Activated CD4-positive, alpha-beta memory T cell treated with anti-CD3 and anti-CD28 coated beads for 36 hours (primary cell): Measurements from ENCODE around the gene FAIM2. TPM values are rescaled to one million over a fixed set of nuclear protein-coding genes. Genes with fewer than 3 reads are reported as not detected.

Experiments
- CTCF ChIA-PET: fragments of 350-600 bp; sonication (Branson Sonifier 250); formaldehyde crosslinking; loops from one replicate; lab custom pipeline; 2021; ENCODE audit warnings: antibody characterized with exemption, inconsistent platforms; lab: Charles Lee
- POLR2A ChIA-PET: fragments of 350-600 bp; sonication (Branson Sonifier 250); formaldehyde crosslinking; loops from one replicate; lab custom pipeline; 2021; ENCODE audit warnings: antibody characterized with exemption; lab: Charles Lee
- DNase-seq: peaks from one replicate; pipeline ENCODE4 v3.0.0-alpha.2; 2020
- H3K27ac Mint-ChIP-seq: one replicate; pipeline ENCODE4 v1.8.0; 2021; ENCODE audit warnings: mixed read lengths
- H3K27me3 Mint-ChIP-seq: one replicate; pipeline ENCODE4 v1.8.0; 2021; ENCODE audit warnings: mixed read lengths
- H3K36me3 Mint-ChIP-seq: one replicate; pipeline ENCODE4 v1.8.0; 2021; ENCODE audit warnings: mixed read lengths
- H3K4me1 Mint-ChIP-seq: one replicate; pipeline ENCODE4 v1.8.0; 2021; ENCODE audit warnings: low read depth, mixed read lengths
- H3K4me3 Mint-ChIP-seq: one replicate; pipeline ENCODE4 v1.8.0; 2021; ENCODE audit warnings: mild to moderate bottlenecking, mixed read lengths
- H3K9me3 Mint-ChIP-seq: one replicate; pipeline ENCODE4 v1.8.0; 2021; ENCODE audit warnings: mixed read lengths
- intact Hi-C: fragments of 100-400 bp; cut with micrococcal nuclease; formaldehyde crosslinking; loops from one replicate; pipeline ENCODE4 v1.15.1; 2023
- total RNA-seq, 2 experiments: library from RNA; stranded (reverse); gene quantifications; one replicate each; pipeline ENCODE4 v1.2.3, GENCODE V29; 2021

The FAIM2 gene
- total RNA-seq, 2 experiments from 2014 or later, result 1.7 to 2.1 TPM

GRCh38 chr12:49937639-49938300 lies 34.1 kb upstream of the FAIM2 start:
- Mint-ChIP-seq H3K9me3 (no peaks in the 10 kb centered on the region), H3K4me3 (no peak overlapping the region), H3K27ac (no peak overlapping the region), H3K4me1 (peaks cover 4% of the 10 kb centered on the region), H3K27me3 (peaks cover 2% of the 10 kb centered on the region), H3K36me3 (no peaks in the 10 kb centered on the region)
- ChIA-PET POLR2A (no interaction called here), CTCF (interaction anchor here (0.7 to 1.7 kb wide), 3 partner anchors 8 to 71 kb away, joined by 3 to 13 read pairs (median 6); no protein-coding TSS in a partner anchor)
- no peak for DNase-seq
- intact Hi-C loops, result no loop called here

DNA sequence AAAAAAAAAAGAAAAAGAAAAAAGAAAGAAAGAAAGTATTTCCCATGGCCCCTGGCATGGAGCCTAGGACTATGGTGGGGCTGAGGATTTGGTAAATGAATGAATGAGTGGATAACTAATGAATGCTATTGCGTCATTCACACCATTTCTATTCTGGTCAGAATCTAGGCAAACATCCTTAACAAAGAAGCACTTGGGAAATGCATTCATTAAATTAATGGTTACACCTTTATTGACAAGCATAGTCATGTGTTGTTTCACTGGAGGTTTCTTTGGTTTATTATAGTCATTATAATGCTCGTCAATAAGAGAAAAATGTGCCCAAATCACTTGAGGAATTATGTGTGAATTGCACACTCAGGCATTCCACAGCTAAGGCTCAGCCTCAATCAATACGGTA lies 33.2 kb upstream of the FAIM2 start:
- H3K27me3 Mint-ChIP-seq, result peaks cover 2% of the 10 kb centered on the region
- no peaks in the 10 kb centered on the region for H3K36me3 Mint-ChIP-seq
- ChIA-PET POLR2A (no interaction called here), CTCF (interaction anchor here (1.1 to 1.7 kb wide), 3 partner anchors 9 to 30 kb away, joined by 3 to 13 read pairs (median 6); no protein-coding TSS in a partner anchor)
- no peaks in the 10 kb centered on the region for H3K9me3 Mint-ChIP-seq
- H3K27ac Mint-ChIP-seq, result no peak overlapping the region
- no peak overlapping the region for H3K4me3 Mint-ChIP-seq
- DNase-seq, result no peak
- H3K4me1 Mint-ChIP-seq, result no peaks in the 10 kb centered on the region
- intact Hi-C loops, result no loop called here

- CTCF ChIA-PET, result interaction anchor here (2.0 to 3.5 kb wide), 2 partner anchors 11 to 33 kb away, joined by 6 to 21 read pairs (median 15); no protein-coding TSS in a partner anchor
- no peak overlapping the region for H3K27ac Mint-ChIP-seq
- intact Hi-C loops, result no loop called here
- DNase-seq, result no peak
- no peaks in the 10 kb centered on the region for H3K36me3 Mint-ChIP-seq
- POLR2A ChIA-PET, result no interaction called here
- H3K4me3 Mint-ChIP-seq, result no peak overlapping the region
- H3K4me1 Mint-ChIP-seq, result no peaks in the 10 kb centered on the region
- peaks cover 4% of the 10 kb centered on the region for H3K27me3 Mint-ChIP-seq
- H3K9me3 Mint-ChIP-seq, result no peaks in the 10 kb centered on the region
Measured at GRCh38 chr12:49934505-49934904, 30.8 kb upstream of the FAIM2 start.

DNA sequence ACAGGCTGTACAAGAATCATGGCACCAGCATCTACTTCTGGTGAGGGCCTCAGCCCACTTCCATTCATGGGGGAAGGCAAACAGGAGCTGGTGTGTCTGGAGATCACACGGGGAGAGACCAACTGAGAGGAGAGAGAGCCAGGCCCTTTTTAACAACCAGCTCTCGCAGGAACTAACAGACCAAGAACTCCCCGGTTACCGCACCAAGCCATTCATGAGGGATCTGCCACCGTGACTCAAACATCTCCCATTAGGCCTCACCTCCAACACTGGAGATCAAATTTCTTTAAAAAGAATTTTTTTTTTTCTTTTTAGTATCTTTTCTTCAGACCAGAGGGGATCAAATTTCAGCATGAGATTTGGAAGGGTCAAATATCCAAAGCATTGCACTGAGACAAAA lies 30.1 kb upstream of the FAIM2 start:
- Mint-ChIP-seq H3K27ac (no peak overlapping the region), H3K4me1 (no peaks in the 10 kb centered on the region), H3K4me3 (no peak overlapping the region), H3K9me3 (no peaks in the 10 kb centered on the region), H3K27me3 (peaks cover 6% of the 10 kb centered on the region), H3K36me3 (no peaks in the 10 kb centered on the region)
- intact Hi-C loops, result no loop called here
- DNase-seq, result no peak
- POLR2A ChIA-PET, result no interaction called here
- CTCF ChIA-PET, result interaction anchor here (3.4 to 3.5 kb wide), 2 partner anchors 12 to 34 kb away, joined by 15 to 21 read pairs; no protein-coding TSS in a partner anchor

DNA sequence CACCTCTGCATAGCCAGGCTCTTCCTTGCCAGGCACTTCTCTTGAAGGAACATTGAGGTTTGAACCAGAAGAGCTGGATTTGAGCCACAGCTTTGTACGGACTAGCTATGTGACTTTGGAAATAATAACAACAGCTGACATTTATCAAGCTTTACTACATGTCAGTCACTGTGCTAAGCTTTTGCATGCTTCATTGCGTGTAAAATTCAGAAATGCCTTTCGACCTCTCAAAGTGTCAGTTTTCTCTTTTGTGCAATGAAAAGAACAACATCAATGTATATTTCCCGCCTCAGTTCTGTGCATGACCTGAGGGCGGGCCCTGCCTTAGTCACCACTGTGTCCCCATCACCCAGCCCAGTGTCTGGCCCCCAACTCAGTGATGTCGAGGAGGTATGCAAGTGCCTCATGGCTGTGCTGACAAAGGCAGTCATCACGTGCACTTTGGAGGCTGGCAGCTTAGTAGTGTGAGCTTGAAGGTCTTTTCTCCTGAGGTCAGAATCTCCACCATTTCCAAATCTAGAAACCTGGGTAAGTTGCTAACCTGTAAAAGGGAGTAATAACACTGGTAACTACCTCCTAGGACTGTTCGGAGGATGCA lies 28.9 kb upstream of the FAIM2 start:
- intact Hi-C loops, result no loop called here
- ChIA-PET POLR2A (no interaction called here), CTCF (interaction anchor here (1.5 to 3.5 kb wide), 3 partner anchors 10 to 35 kb away, joined by 4 to 21 read pairs (median 15); no protein-coding TSS in a partner anchor)
- Mint-ChIP-seq H3K27ac (no peak overlapping the region), H3K4me1 (no peaks in the 10 kb centered on the region), H3K27me3 (peaks cover 6% of the 10 kb centered on the region), H3K9me3 (no peaks in the 10 kb centered on the region), H3K36me3 (no peaks in the 10 kb centered on the region), H3K4me3 (no peak overlapping the region)
- no peak for DNase-seq

DNA sequence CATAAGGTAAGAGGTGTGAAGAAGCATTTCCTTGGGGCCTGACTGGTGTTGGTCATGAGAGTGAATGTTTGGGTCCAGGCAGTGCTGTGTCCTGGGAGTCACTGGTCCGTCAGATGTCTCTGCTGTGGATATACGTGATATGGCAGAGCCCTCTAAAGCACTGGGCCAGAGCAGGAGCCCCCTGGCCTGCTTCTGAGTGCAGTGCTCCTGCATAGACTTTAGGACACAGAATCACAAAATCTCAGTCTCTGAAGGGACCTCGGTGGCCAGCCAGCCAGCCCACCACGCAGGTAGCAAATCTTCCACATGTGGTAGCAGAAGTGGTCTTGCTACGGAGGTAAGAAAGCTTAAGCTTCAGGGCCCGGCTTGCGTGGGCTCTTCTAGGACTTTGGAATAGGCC lies 28.3 kb upstream of the FAIM2 start:
- ChIA-PET POLR2A (no interaction called here), CTCF (interaction anchor here (1.5 to 3.5 kb wide), 3 partner anchors 11 to 35 kb away, joined by 4 to 21 read pairs (median 15); no protein-coding TSS in a partner anchor)
- Mint-ChIP-seq H3K27me3 (peaks cover 6% of the 10 kb centered on the region), H3K36me3 (no peaks in the 10 kb centered on the region), H3K4me3 (no peak overlapping the region), H3K4me1 (no peaks in the 10 kb centered on the region), H3K27ac (no peak overlapping the region), H3K9me3 (no peaks in the 10 kb centered on the region)
- DNase-seq, result no peak
- intact Hi-C loops, result no loop called here

DNA sequence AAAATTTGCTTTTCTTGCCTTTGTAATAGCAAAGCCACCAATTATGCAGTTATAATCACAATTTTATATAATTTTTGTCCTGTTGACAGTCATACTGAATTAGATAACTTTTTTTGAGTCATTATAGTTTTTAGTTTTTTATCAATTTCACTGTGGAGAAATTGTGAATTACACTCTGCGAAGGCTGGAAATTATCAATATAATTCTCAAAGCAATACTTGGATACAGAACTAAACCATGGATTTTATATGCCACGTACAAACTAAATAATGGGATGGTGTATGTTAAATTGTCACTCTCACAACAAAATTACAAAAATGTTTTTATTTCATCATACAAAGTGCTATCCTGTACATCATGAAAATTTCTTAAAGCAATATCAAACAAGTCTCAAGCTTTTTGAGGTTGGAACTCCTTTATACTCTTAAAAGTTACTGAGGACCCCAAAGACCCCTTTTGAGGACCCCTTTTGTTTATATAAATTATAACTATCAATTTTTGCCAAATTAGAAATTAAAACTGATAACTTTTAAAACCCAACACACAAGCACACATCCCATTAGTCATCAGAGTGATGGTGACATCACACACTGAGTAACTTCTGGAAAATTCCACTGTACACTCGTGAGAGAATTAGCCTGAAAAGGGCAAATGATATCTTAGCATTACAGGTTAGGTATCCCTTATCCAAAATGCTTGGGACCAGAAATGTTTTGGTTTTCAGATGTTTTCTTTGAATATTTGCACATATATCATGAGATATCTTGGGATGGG lies 27.0 kb upstream of the FAIM2 start:
- Mint-ChIP-seq H3K4me3 (no peak overlapping the region), H3K4me1 (no peaks in the 10 kb centered on the region), H3K36me3 (no peaks in the 10 kb centered on the region), H3K9me3 (no peaks in the 10 kb centered on the region), H3K27me3 (peaks cover 6% of the 10 kb centered on the region), H3K27ac (no peak overlapping the region)
- ChIA-PET POLR2A (no interaction called here), CTCF (interaction anchor here (1.0 to 3.4 kb wide), 3 partner anchors 14 to 16 kb away, joined by 6 to 21 read pairs (median 8); no protein-coding TSS in a partner anchor)
- no peak for DNase-seq
- intact Hi-C loops, result no loop called here

DNA sequence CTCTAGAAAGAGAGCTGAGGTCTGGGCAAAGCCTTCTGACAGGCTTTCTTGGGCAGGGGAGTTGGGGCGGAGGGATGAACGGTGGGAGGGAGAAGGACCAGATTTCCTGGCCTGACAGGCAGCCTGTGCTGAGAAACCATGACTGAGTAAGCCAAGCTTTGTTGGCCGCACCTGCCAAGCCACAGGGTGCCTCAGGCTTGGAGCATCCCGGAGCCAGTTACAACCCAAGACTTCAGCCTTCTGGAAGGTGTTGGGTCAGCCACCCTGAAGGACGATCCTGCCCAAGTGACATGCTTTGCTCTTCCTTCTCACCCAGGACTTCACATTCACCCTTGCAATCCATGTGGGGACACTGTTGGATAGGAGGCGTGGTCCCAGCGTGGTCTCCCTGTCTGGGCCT lies 25.9 kb upstream of the FAIM2 start:
- POLR2A ChIA-PET, result interaction anchor here (1.4 kb wide), 1 partner anchor 11 kb away, joined by 3 read pairs; no protein-coding TSS in a partner anchor
- CTCF ChIA-PET, result interaction anchor here (1.0 to 3.0 kb wide), 5 partner anchors 14 to 61 kb away, joined by 3 to 25 read pairs (median 6); no protein-coding TSS in a partner anchor

DNA sequence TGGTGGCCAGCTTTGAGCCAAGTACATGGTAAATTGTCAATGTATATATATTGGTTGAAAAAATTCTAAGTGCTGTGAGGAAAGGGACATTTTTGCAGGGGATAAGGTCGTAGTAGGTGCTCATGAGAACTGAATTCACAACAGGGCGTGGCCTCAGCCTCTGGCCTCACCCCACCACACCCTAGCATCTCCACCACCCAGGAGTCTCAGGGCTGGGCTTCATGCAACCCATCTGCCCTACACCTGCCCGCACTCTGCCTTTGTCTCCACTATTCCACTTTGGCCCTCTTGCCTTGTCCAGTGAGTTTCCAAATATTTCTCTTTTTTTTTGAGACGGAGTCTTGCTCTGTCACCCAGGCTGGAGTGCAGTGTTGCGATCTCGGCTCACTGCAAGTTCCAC lies 24.8 kb upstream of the FAIM2 start:
- peaks cover 4% of the 10 kb centered on the region for H3K27me3 Mint-ChIP-seq
- no peaks in the 10 kb centered on the region for H3K4me1 Mint-ChIP-seq
- ChIA-PET CTCF (interaction anchor here (0.6 to 3.0 kb wide), 5 partner anchors 18 to 622 kb away, joined by 3 to 25 read pairs (median 4); no protein-coding TSS in a partner anchor), POLR2A (interaction anchor here (1.4 kb wide), 1 partner anchor 12 kb away, joined by 3 read pairs; no protein-coding TSS in a partner anchor)
- no peak overlapping the region for H3K27ac Mint-ChIP-seq
- H3K36me3 Mint-ChIP-seq, result no peaks in the 10 kb centered on the region
- no peak for DNase-seq
- H3K9me3 Mint-ChIP-seq, result no peaks in the 10 kb centered on the region
- H3K4me3 Mint-ChIP-seq, result no peak overlapping the region
- intact Hi-C loops, result no loop called here

More for the DNA sequence above, 25.9 kb upstream of the FAIM2 start:
- Mint-ChIP-seq H3K27ac (no peak overlapping the region), H3K27me3 (peaks cover 6% of the 10 kb centered on the region), H3K4me1 (no peaks in the 10 kb centered on the region), H3K9me3 (no peaks in the 10 kb centered on the region), H3K4me3 (no peak overlapping the region), H3K36me3 (no peaks in the 10 kb centered on the region)
- no peak for DNase-seq
- intact Hi-C loops, result no loop called here

GRCh38 chr12:49925433-49926204 lies 21.9 kb upstream of the FAIM2 start:
- Mint-ChIP-seq H3K4me3 (no peak overlapping the region), H3K4me1 (no peaks in the 10 kb centered on the region), H3K9me3 (no peaks in the 10 kb centered on the region), H3K27me3 (peaks cover 4% of the 10 kb centered on the region), H3K36me3 (no peaks in the 10 kb centered on the region), H3K27ac (no peak overlapping the region)
- intact Hi-C loops, result no loop called here
- ChIA-PET CTCF (interaction anchor here (0.7 to 1.2 kb wide), 2 partner anchors 20 kb away, joined by 3 read pairs; no protein-coding TSS in a partner anchor), POLR2A (no interaction called here)
- no peak for DNase-seq

DNA sequence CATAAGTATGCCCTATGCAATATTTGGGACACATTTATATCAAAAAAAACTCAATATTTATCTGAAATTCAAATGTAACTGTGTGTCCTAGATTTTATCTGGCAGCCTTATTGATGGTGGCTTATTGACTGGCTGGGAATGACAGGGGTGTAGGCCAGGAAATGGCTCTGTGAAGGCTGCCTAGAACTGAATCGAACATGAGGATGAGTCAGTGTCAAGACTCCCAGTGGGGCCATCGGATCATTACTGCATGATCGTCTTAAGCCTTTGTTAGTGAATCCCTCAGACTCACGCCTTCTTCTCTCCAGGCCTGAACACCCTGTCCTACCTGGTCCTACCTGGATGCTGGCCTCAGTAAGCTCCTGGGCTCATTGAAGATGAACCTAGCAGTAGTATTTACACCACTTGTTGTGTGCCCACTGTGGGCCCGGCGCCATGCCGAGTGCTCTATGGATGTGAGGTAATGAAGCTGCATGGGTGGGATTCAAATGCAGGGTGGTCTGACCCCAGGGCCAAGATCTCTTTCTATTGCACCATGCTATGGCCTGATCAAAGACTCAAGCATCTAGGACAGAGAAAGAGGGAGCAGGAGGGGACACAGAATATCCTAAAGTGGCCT lies 21.0 kb upstream of the FAIM2 start:
- CTCF ChIA-PET, result interaction anchor here (0.5 to 1.2 kb wide), 3 partner anchors 21 to 147 kb away, joined by 3 read pairs; no protein-coding TSS in a partner anchor
- no peaks in the 10 kb centered on the region for H3K9me3 Mint-ChIP-seq
- no peak for DNase-seq
- intact Hi-C loops, result no loop called here
- H3K27me3 Mint-ChIP-seq, result peaks cover 2% of the 10 kb centered on the region
- H3K36me3 Mint-ChIP-seq, result no peaks in the 10 kb centered on the region
- no peak overlapping the region for H3K4me3 Mint-ChIP-seq
- H3K4me1 Mint-ChIP-seq, result no peaks in the 10 kb centered on the region
- no peak overlapping the region for H3K27ac Mint-ChIP-seq
- POLR2A ChIA-PET, result no interaction called here
